Measurements from ENCODE around the gene TEX48.

- TF ChIP-seq, protein P1, sequence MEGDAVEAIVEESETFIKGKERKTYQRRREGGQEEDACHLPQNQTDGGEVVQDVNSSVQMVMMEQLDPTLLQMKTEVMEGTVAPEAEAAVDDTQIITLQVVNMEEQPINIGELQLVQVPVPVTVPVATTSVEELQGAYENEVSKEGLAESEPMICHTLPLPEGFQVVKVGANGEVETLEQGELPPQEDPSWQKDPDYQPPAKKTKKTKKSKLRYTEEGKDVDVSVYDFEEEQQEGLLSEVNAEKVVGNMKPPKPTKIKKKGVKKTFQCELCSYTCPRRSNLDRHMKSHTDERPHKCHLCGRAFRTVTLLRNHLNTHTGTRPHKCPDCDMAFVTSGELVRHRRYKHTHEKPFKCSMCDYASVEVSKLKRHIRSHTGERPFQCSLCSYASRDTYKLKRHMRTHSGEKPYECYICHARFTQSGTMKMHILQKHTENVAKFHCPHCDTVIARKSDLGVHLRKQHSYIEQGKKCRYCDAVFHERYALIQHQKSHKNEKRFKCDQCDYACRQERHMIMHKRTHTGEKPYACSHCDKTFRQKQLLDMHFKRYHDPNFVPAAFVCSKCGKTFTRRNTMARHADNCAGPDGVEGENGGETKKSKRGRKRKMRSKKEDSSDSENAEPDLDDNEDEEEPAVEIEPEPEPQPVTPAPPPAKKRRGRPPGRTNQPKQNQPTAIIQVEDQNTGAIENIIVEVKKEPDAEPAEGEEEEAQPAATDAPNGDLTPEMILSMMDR (IDR thresholded peaks at IDR 0.05): no peak
- no peak for TF ChIP-seq POLR2A (IDR thresholded peaks at IDR 0.05)
- TF ChIP-seq POLR2AphosphoS5 (IDR thresholded peaks at IDR 0.05): no peak
- no peak for TF ChIP-seq EP300 (IDR thresholded peaks at IDR 0.05)
These were observed 38.1 kb downstream of the TEX48 start for GRCh38 chr9:114643896-114644295.
